Left ventricle myocardium superior (tissue), 1 donor: ENCODE results near the gene P3H3. TPM values are rescaled to one million over a fixed set of nuclear protein-coding genes. Genes with fewer than 3 reads are reported as not detected.

Experiments used
- ATAC-seq: fragments of 200-7000 bp; cut with Tn5 transposase; one replicate; pipeline ENCODE4 v1.9.1; 2020; ENCODE audit warnings: mild to moderate bottlenecking, moderate library complexity
- DNase-seq: peaks from one replicate; pipeline ENCODE4 v3.0.0-alpha.2; 2020
- intact Hi-C: fragments of 100-400 bp; cut with micrococcal nuclease; formaldehyde crosslinking; loops from one replicate; pipeline ENCODE4 v1.11.0; 2022
- total RNA-seq: library from RNA; stranded (reverse); fragmentation: NEBNext Ultra II Directional; extraction: Animal tissue kit (Norgen Biotek cat#: 25700); gene quantifications from one replicate; pipeline ENCODE4 v1.2.1, GENCODE V29; 2021
- donor health status: DM: no; HTN: yes; CAD: no; lungs with severe emphysema.

The P3H3 gene
- total RNA-seq, 1 donor from 2014 or later: 11.5 TPM

- DNase-seq: no peak
- no peak for ATAC-seq
- intact Hi-C loops: no loop called here
These were observed 4.0 kb upstream of the P3H3 start for GRCh38 chr12:6824085-6824775.

GRCh38 chr12:6824901-6825381 lies 3.3 kb upstream of the P3H3 start:
- intact Hi-C loops: loop anchor here (5.0 kb wide), 1 partner anchor 88 kb away; no protein-coding TSS in a partner anchor

GRCh38 chr12:6825398-6826124 lies 2.6 kb upstream of the P3H3 start:
- peak; percentile 55 for ATAC-seq
- DNase-seq: peak; percentile 90
- intact Hi-C loops: loop anchor here (5.0 kb wide), 1 partner anchor 88 kb away; no protein-coding TSS in a partner anchor

More at GRCh38 chr12:6824901-6825381, 3.3 kb upstream of the P3H3 start:
- no peak for ATAC-seq
- DNase-seq: no peak

GRCh38 chr12:6826125-6826733 lies 2.0 kb upstream of the P3H3 start:
- ATAC-seq (no peak), DNase-seq (no peak)
- intact Hi-C loops: loop anchor here (5.0 kb wide), 1 partner anchor 89 kb away; no protein-coding TSS in a partner anchor

- intact Hi-C loops: loop anchor here (5.0 kb wide), 1 partner anchor 90 kb away; no protein-coding TSS in a partner anchor
- ATAC-seq (no peak), DNase-seq (no peak)
These were observed 1.3 kb upstream of the P3H3 start for GRCh38 chr12:6826734-6827436.

- DNase-seq: peak; percentile 92
- intact Hi-C loops: loop anchor here (5.0 kb wide), 1 partner anchor 90 kb away; no protein-coding TSS in a partner anchor
- peak; percentile 66 for ATAC-seq
These were observed 733 bp upstream of the P3H3 start for GRCh38 chr12:6827437-6827911.

GRCh38 chr12:6828781-6829535 lies 751 bp downstream of the P3H3 start:
- peak; percentile 29 for ATAC-seq
- intact Hi-C loops: loop anchor here (5.0 kb wide), 1 partner anchor 92 kb away; no protein-coding TSS in a partner anchor
- DNase-seq: peak; percentile 63

- ATAC-seq (peak; percentile 4), DNase-seq (peak; percentile 44)
These were observed 1.5 kb downstream of the P3H3 start for GRCh38 chr12:6829536-6830220.

GRCh38 chr12:6830286-6830890 lies 2.2 kb downstream of the P3H3 start:
- intact Hi-C loops: no loop called here
- no peak for DNase-seq
- ATAC-seq: no peak

More at GRCh38 chr12:6829536-6830220, 1.5 kb downstream of the P3H3 start:
- intact Hi-C loops: loop anchor here (5.0 kb wide), 1 partner anchor 92 kb away; no protein-coding TSS in a partner anchor

GRCh38 chr12:6830999-6831398 lies 2.8 kb downstream of the P3H3 start:
- no peak for DNase-seq
- ATAC-seq: no peak
- intact Hi-C loops: no loop called here

GRCh38 chr12:6831450-6831995 lies 3.3 kb downstream of the P3H3 start:
- ATAC-seq: no peak
- intact Hi-C loops: no loop called here
- DNase-seq: no peak

GRCh38 chr12:6832125-6832524 lies 3.9 kb downstream of the P3H3 start:
- DNase-seq: no peak
- intact Hi-C loops: no loop called here
- ATAC-seq: no peak

- ATAC-seq (peak; percentile 58), DNase-seq (peak; percentile 51)
- intact Hi-C loops: no loop called here
These were observed 5.1 kb downstream of the P3H3 start for GRCh38 chr12:6833189-6833890.

- DNase-seq: no peak
- ATAC-seq: no peak
- intact Hi-C loops: no loop called here
These were observed 6.0 kb downstream of the P3H3 start for GRCh38 chr12:6834254-6834653.

GRCh38 chr12:6834873-6835272 lies 6.7 kb downstream of the P3H3 start:
- ATAC-seq (no peak), DNase-seq (no peak)
- intact Hi-C loops: no loop called here

- ATAC-seq: no peak
- DNase-seq: peak; percentile 24
- intact Hi-C loops: no loop called here
These were observed 8.6 kb downstream of the P3H3 start for GRCh38 chr12:6836851-6837250.
